Superior temporal gyrus (tissue), 1 donor: ENCODE results near the gene LY86.
"Not testable (repeated sequence)": the region's sequence is repeated elsewhere in the genome, so short reads cannot be mapped to it uniquely, and the experiment has no call there.

Experiments used
- DNase-seq: peaks from one replicate; pipeline ENCODE4 v3.0.0-alpha.2; 2016; ENCODE audit errors: extremely low spot score

The LY86 gene

DNA sequence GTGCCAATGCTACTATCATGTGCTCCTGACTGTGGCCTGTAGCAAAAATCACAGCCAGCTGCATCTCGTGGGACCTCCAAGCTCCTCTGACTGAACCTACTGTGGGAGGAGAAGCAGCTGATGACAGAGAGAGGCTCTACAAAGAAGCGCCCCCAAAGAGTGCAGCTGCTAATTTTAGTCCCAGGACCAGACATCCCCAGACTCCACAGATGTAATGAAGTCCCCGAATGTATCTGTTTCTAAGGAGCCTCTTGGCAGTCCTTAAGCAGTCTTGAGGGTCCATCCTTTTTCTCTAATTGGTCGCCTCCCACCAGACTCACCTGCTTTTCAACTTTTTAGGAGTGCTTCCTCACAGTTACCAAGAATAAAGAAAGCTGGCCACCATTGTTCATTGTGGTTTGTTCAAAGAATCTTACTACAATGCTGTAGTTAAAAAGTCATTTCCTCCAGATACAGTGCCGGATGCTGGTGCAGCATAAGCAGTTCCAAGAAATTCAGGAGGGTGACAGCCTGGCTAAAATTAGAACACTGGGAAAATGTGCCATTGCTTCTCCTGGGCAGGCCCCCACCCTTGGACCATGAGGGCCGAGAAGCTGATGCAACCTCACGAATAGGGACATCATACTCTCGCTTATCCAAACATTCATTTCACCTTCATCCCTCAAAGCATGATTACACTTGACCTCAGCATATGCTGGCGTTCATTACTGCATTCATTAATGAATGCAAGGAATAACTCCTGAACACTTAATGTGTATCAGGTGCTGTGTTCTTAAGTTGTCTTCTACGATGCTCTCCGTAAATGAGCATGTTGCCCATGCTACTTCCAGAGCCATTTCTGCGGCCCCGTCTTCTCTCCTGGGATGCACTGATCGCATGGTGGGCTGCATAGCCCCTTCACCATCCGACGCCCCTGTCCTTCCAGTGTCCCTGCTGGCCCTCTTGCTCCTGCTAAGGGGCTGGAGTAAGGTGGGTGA lies 66.4 kb downstream of the LY86 start:
- no peak for DNase-seq

- DNase-seq: no peak
Measured at GRCh38 chr6:6655805-6656251, 67.3 kb downstream of the LY86 start.

- no peak for DNase-seq
Measured at GRCh38 chr6:6656287-6656686, 67.8 kb downstream of the LY86 start.

DNA sequence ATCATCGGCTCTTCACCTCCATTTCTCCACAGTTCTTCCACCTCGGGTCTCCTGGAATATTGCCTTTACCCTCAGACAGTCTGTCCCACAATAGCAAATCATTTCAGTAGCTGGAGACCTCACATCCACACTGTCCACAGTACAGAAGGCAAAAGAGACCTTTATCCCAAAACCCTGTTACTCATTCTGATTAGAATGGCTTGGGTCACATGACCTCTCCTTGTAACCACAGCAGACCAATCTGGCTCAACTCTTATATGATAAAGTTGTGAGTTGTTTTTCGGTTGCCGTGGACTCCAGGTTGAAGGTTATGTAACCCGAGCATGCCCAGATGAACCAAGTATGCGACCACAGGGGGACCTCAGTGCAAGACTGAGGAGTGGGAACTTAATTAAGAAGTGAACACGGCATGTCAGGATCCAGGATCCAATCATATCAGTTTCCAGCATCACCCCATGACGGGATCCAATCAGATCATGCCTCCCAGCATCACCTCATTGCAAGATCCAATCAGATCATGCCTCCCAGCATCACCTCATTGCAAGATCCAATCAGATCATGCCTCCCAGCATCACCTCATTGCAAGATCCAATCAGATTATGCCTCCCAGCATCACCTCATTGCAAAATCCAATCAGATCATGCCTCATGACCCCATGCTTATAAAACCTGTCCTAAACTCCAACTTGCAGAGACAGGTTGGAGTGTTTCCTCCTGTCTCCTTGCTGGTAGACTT lies 68.7 kb downstream of the LY86 start:
- DNase-seq: no peak

GRCh38 chr6:6657820-6658217 lies 69.3 kb downstream of the LY86 start:
- no peak for DNase-seq

DNA sequence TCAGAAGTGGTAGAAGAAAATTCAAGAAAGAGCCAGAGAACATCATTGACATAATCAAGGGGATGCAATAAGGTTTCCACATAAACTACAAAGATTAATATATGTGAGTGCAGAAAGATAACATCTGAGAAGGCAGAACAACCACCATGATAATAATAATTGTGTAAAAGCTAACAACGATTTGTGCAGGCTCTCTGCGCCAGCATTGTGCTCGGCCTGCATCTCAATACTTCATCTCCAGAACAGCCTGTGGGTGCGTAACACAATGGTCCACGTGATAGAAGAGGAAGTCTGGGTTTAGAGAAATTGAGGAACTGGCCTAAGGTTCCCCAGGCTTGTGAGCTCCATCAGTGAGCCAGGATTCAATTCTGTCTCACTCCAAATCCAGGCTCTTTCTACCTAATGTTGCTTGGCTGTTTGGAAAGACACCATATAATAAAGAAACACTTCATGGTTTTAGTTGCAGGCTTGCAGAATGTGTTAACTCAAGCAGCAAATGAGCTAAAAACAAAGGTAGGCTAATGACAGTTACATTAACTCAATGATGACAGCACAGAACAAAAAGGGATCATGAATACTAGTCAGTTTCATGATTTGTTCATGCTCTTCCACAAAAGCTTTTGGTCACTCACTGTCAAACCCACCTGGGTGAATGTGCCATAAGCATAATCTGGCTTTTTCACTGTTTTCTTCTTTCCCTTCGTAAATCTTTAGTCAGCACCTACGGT lies 71.2 kb downstream of the LY86 start:
- DNase-seq: no peak

GRCh38 chr6:6660339-6661045 lies 72.0 kb downstream of the LY86 start:
- no peak for DNase-seq

GRCh38 chr6:6661191-6661590 lies 72.7 kb downstream of the LY86 start:
- DNase-seq: no peak

GRCh38 chr6:6661684-6662083 lies 73.2 kb downstream of the LY86 start:
- DNase-seq: peak; percentile 58

DNA sequence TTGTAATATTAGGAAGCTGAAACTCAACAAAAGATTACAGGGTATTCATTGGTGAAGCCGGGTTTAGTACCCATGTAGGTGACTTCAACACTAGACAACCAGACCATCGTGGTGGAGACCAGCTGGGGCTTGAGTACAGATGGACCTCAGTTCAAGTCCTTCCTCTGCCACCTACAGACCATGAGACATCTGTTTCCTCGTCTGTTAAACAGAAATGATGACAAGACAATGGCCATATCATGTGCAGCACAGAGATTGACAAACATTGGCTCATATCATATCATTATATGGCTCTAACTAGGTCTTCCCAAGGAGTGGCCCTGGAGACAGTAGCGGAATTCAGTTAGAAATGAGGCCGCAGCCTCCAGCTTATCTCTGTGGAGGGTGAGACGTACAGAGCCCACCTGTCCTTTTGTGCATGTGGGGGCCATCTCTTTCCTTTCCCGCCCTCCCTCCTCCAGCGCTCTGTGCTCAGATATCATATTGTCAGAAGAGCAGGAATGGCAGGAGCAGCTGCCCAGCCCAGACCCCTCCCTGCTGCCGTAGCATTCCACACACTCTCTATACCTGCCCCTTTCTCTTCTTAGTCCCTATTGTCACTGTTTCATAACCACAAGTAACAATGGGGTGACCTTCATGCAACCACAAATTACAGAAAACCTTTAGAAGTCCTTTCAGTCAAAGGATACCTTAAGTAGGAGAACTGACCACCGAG lies 75.1 kb downstream of the LY86 start:
- DNase-seq: no peak

GRCh38 chr6:6665555-6666243 lies 77.2 kb downstream of the LY86 start:
- DNase-seq: no peak

- DNase-seq: not testable (repeated sequence)
Measured at GRCh38 chr6:6670150-6670549, 81.6 kb downstream of the LY86 start.

GRCh38 chr6:6674872-6675271 lies 86.4 kb downstream of the LY86 start:
- no peak for DNase-seq

- DNase-seq: peak; percentile 94
Measured at GRCh38 chr6:6676910-6677441, 88.5 kb downstream of the LY86 start.

DNA sequence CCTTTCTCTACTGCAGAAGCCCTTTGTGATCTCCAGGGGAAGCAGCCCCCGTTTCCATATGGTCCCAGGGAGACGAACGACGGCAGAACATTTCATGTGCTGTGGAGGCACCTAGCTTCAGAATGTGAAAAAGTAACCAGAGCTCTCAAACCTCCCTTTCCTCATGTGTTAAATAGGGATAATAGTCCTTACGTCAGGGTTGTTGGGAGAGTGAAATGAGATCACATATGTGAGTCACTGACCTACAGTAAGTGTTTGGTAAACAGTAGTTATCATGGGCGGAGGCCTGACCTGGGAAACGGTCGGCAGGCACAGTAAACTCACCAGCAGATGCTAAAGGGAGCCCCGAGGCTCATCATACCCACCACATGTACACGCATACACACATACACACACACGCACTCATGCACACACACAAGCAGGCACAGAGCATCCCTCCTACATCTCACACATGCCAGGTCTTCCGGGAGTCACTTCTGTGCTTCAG lies 89.7 kb downstream of the LY86 start:
- no peak for DNase-seq

- no peak for DNase-seq
Measured at GRCh38 chr6:6678811-6679210, 90.3 kb downstream of the LY86 start.

- no peak for DNase-seq
Measured at GRCh38 chr6:6679633-6680032, 91.1 kb downstream of the LY86 start.

GRCh38 chr6:6680526-6680925 lies 92.0 kb downstream of the LY86 start:
- no peak for DNase-seq

- DNase-seq: no peak
Measured at GRCh38 chr6:6681075-6681849, 92.7 kb downstream of the LY86 start.
